CD4-positive, alpha-beta T cell (primary cell): Measurements from ENCODE around the gene PTGDR2. TPM values are rescaled to one million over a fixed set of nuclear protein-coding genes. Genes with fewer than 3 reads are reported as not detected.

Experiments
- ATAC-seq: fragments of 200-7000 bp; cut with Tn5 transposase; one replicate; pipeline ENCODE4 v1.10.0; 2022; ENCODE audit warnings: mild to moderate bottlenecking; ENCODE audit not compliant: poor library complexity
- CTCF ChIA-PET: fragments of 350-600 bp; sonication (Branson Sonifier 250); formaldehyde crosslinking; loops from one replicate; lab custom pipeline; 2021; ENCODE audit warnings: antibody characterized with exemption, inconsistent platforms; lab: Charles Lee
- POLR2A ChIA-PET: fragments of 350-600 bp; sonication (Branson Sonifier 250); formaldehyde crosslinking; loops from one replicate; lab custom pipeline; 2021; ENCODE audit warnings: antibody characterized with exemption, inconsistent platforms; lab: Charles Lee
- DNase-seq, 14 experiments: peaks; one replicate each; pipeline ENCODE4 v3.0.0-alpha.2; 2013 to 2020; ENCODE audit warnings: mixed read lengths in 2 of 14
- H3K27ac ChIP-seq, 2 donors: one replicate each; pipeline versions ENCODE4 v1.5.1 to v1.7.0; 2013; ENCODE audit warnings: low read length in 2 of 2, low read depth in 1 of 2, mild to moderate bottlenecking in 1 of 2
- H3K27me3 ChIP-seq, 2 experiments: 1 replicate in 1 of 2; 2 replicates in 1 of 2; pipeline versions ENCODE4 v1.6.1 to v1.7.0; 2013; ENCODE audit warnings: low read length in 2 of 2, control low read depth in 1 of 2, mild to moderate bottlenecking in 1 of 2, moderate library complexity in 1 of 2; ENCODE audit not compliant: insufficient read depth in 2 of 2, control insufficient read depth in 1 of 2
- H3K36me3 ChIP-seq: one replicate; pipeline ENCODE4 v1.6.1; 2013; ENCODE audit warnings: low read length, control low read depth; ENCODE audit not compliant: insufficient read depth
- H3K4me1 ChIP-seq: one replicate; pipeline ENCODE4 v1.6.1; 2013; ENCODE audit warnings: low read length, control low read depth; ENCODE audit not compliant: insufficient read depth
- H3K4me3 ChIP-seq: one replicate; pipeline ENCODE4 v1.5.1; 2013; ENCODE audit warnings: mild to moderate bottlenecking, low read length, moderate library complexity
- H3K9me3 ChIP-seq, 2 experiments: 1 replicate in 1 of 2; 2 replicates in 1 of 2; pipeline versions ENCODE4 v1.6.1 to v1.7.0; 2013; ENCODE audit warnings: low read length in 2 of 2, mild to moderate bottlenecking in 2 of 2, control low read depth in 1 of 2, moderate library complexity in 1 of 2; ENCODE audit not compliant: control insufficient read depth in 1 of 2, insufficient read depth in 1 of 2
- H3K27ac Mint-ChIP-seq: one replicate; pipeline ENCODE4 v1.8.0; 2020; ENCODE audit warnings: mixed read lengths
- H3K27me3 Mint-ChIP-seq: one replicate; pipeline ENCODE4 v1.8.0; 2021; ENCODE audit warnings: mixed read lengths
- H3K36me3 Mint-ChIP-seq: one replicate; pipeline ENCODE4 v1.8.0; 2021; ENCODE audit warnings: low read depth, mixed read lengths
- H3K4me1 Mint-ChIP-seq: one replicate; pipeline ENCODE4 v1.8.0; 2021; ENCODE audit warnings: low read depth, mixed read lengths
- H3K4me3 Mint-ChIP-seq: one replicate; pipeline ENCODE4 v1.8.0; 2020; ENCODE audit warnings: mild to moderate bottlenecking, mixed read lengths
- H3K9me3 Mint-ChIP-seq: one replicate; pipeline ENCODE4 v1.8.0; 2020; ENCODE audit warnings: mixed read lengths
- CTCF ChIP-seq: fragments of 200-600 bp; IDR thresholded peaks from one replicate; pipeline ENCODE4 v1.8.0; 2022; ENCODE audit warnings: antibody characterized with exemption, mild to moderate bottlenecking
- intact Hi-C, 2 experiments: fragments of 100-400 bp; cut with DNase I in 1 of 2; cut with micrococcal nuclease in 1 of 2; formaldehyde crosslinking; loops; one replicate each; pipeline versions ENCODE4 v1.15.1 to v1.9.0; 2023 to 2025; cut with DNase I, micrococcal nuclease
- total RNA-seq, 174 experiments: library from RNA in 2 of 174; stranded (reverse) in 2 of 174; gene quantifications; one replicate each; pipeline ENCODE4 v1.2.3 and lab custom pipeline; 2021 to 2026

PTGDR2 gene
- total RNA-seq, 2 experiments from 2014 or later = 0.36 TPM

GRCh38 chr11:60810151-60810550 is 45.6 kb downstream of the PTGDR2 start:
- no peak overlapping the region for H3K4me3 ChIP-seq
- H3K9me3 Mint-ChIP-seq = no peaks in the 10 kb centered on the region
- H3K27ac ChIP-seq = no peak overlapping the region
- DNase-seq (no peak), ATAC-seq (no peak)
- TF ChIP-seq CTCF = no peak
- ChIA-PET POLR2A (no interaction called here), CTCF (no interaction called here)
- no peak overlapping the region for H3K27ac Mint-ChIP-seq
- no peaks in the 10 kb centered on the region for H3K4me1 Mint-ChIP-seq
- no peaks in the 10 kb centered on the region for H3K36me3 Mint-ChIP-seq
- H3K4me3 Mint-ChIP-seq = no peak overlapping the region
- H3K9me3 ChIP-seq = no peaks in the 10 kb centered on the region
- H3K4me1 ChIP-seq = no peaks in the 10 kb centered on the region
- no peaks in the 10 kb centered on the region for H3K36me3 ChIP-seq
- no peaks in the 10 kb centered on the region for H3K27me3 ChIP-seq
- peaks cover 10% of the 10 kb centered on the region for H3K27me3 Mint-ChIP-seq
- intact Hi-C loops = no loop called here

- CTCF ChIA-PET = no interaction called here
- H3K4me3 ChIP-seq = no peak overlapping the region
- no peaks in the 10 kb centered on the region for H3K27me3 ChIP-seq
- no peak overlapping the region for H3K4me3 Mint-ChIP-seq
- no peaks in the 10 kb centered on the region for H3K4me1 ChIP-seq
- no peaks in the 10 kb centered on the region for H3K36me3 ChIP-seq
- no peak overlapping the region for H3K27ac ChIP-seq
- TF ChIP-seq CTCF = no peak
- no peak for ATAC-seq
- no peaks in the 10 kb centered on the region for H3K4me1 Mint-ChIP-seq
- no peaks in the 10 kb centered on the region for H3K9me3 ChIP-seq
- intact Hi-C loops = no loop called here
- DNase-seq = no peak
- H3K36me3 Mint-ChIP-seq = no peaks in the 10 kb centered on the region
- H3K27ac Mint-ChIP-seq = no peak overlapping the region
- H3K27me3 Mint-ChIP-seq = peaks cover 10% of the 10 kb centered on the region
- POLR2A ChIA-PET = no interaction called here
- no peaks in the 10 kb centered on the region for H3K9me3 Mint-ChIP-seq
These were observed 46.1 kb downstream of the PTGDR2 start for GRCh38 chr11:60809691-60810090.

GRCh38 chr11:60809249-60809648 is 46.5 kb downstream of the PTGDR2 start:
- H3K4me1 Mint-ChIP-seq = no peaks in the 10 kb centered on the region
- H3K9me3 Mint-ChIP-seq = no peaks in the 10 kb centered on the region
- Histone ChIP-seq H3K9me3 (no peaks in the 10 kb centered on the region), H3K36me3 (no peaks in the 10 kb centered on the region), H3K27me3 (no peaks in the 10 kb centered on the region), H3K4me1 (no peaks in the 10 kb centered on the region), H3K4me3 (no peak overlapping the region), H3K27ac (no peak overlapping the region)
- ATAC-seq (no peak), DNase-seq (no peak)
- no peak overlapping the region for H3K4me3 Mint-ChIP-seq
- H3K27me3 Mint-ChIP-seq = peaks cover 10% of the 10 kb centered on the region
- CTCF ChIA-PET = no interaction called here
- intact Hi-C loops = no loop called here
- POLR2A ChIA-PET = no interaction called here
- H3K36me3 Mint-ChIP-seq = no peaks in the 10 kb centered on the region
- no peak for TF ChIP-seq CTCF
- no peak overlapping the region for H3K27ac Mint-ChIP-seq
